Ovary (tissue), 9 donors: ENCODE data around the gene CD4. TPM values are rescaled to one million over a fixed set of nuclear protein-coding genes. Genes with fewer than 3 reads are reported as not detected.

Experiments
- DNase-seq, 5 donors: peaks; one replicate each; pipeline ENCODE4 v3.0.0-alpha.2; 2019 to 2020
- H3K27ac ChIP-seq, 2 donors: fragments of 200-600 bp; one replicate each; pipeline versions ENCODE4 v1.5.1 to v1.8.0; 2019 to 2022
- H3K27me3 ChIP-seq: fragments of 200-600 bp; one replicate; pipeline ENCODE4 v1.8.0; 2022
- H3K36me3 ChIP-seq: fragments of 200-600 bp; sonication (generic); one replicate; pipeline ENCODE4 v1.5.1; 2019
- H3K4me1 ChIP-seq: one replicate; pipeline ENCODE4 v1.8.1; 2013; ENCODE audit warnings: mild to moderate bottlenecking, moderate library complexity; ENCODE audit not compliant: insufficient read depth
- H3K4me3 ChIP-seq: fragments of 200-600 bp; sonication (generic); one replicate; pipeline ENCODE4 v1.5.1; 2017
- H3K9me3 ChIP-seq, 2 donors: fragments of 200-600 bp in 1 of 2; sonication (generic) in 1 of 2; one replicate each; pipeline versions ENCODE4 v1.5.1 to v1.8.1; 2013 to 2019; ENCODE audit warnings: mild to moderate bottlenecking in 1 of 2, moderate library complexity in 1 of 2
- EP300 ChIP-seq: sonication (generic); formaldehyde crosslinking; IDR thresholded peaks from one replicate; pipeline ENCODE4 v1.6.1; 2017; ENCODE audit warnings: antibody characterized with exemption
- POLR2A ChIP-seq: fragments of 450-650 bp; IDR thresholded peaks from one replicate; pipeline ENCODE4 v1.6.1; 2017; ENCODE audit warnings: antibody characterized with exemption, mild to moderate bottlenecking, moderate library complexity
- WGBS, 3 donors: extraction: QIAGEN DNeasy Blood & Tissue Kit in 1 of 3; methylation state at CpG; one replicate each; pipeline versions ENCODE4 v1.1.5 to v1.1.7; 2013 to 2017; 5-methylcytosine and 5-hydroxymethylcytosine counted together
- intact Hi-C, 4 donors: fragments of 100-400 bp; cut with DNase I; formaldehyde crosslinking; loops; one replicate each; pipeline versions ENCODE4 v1.11.0 to v1.15.1; 2022 to 2023
- polyA plus RNA-seq, 2 donors: library from polyadenylated mRNA; stranded (reverse); fragments of 200-250 nt in 1 of 2; fragments of 350-450 nt in 1 of 2; fragmentation: Illumina TruSeq in 1 of 2; extraction: RNeasy Lipid Tissue Mini Kit (QIAGEN cat#74804) in 1 of 2; gene quantifications; one replicate each; pipeline ENCODE4 v1.2.3, GENCODE V29; 2013 to 2014
- total RNA-seq, 7 donors: library from RNA; depleted of rRNA in 2 of 7; stranded (reverse); fragments of >200 nt in 2 of 7; fragmentation: NEBNext Ultra II Directional in 3 of 7; extraction: Animal tissue kit (Norgen Biotek cat#: 25700) in 3 of 7; gene quantifications; one replicate each; pipeline versions ENCODE4 v1.1.0 to v1.2.4, GENCODE V29; 2016 to 2023
- TF ChIP-seq, protein P1 (sequence below), 3 donors: fragments of 450-650 bp in 2 of 3; fragments of 200-600 bp in 1 of 3; IDR thresholded peaks; one replicate each; pipeline versions ENCODE4 v1.5.1 to v1.8.0; 2016 to 2022; ENCODE audit warnings: antibody characterized with exemption in 3 of 3, mild to moderate bottlenecking in 1 of 3
- donor health status: DM: no; HTN: no; CAD: no; lungs with moderate emphysema.
- donor health status: DM: no; HTN: no; CAD: no.
- donor health status: Bipolar disorder and iron deficiency.
- donor health status: DM: yes; HTN: yes; CAD: no.
- donor health status: DM: no; HTN: no; CAD: no.
- donor health status: DM: yes; HTN: yes; CAD: no.

CD4 gene
- total and polyA plus RNA-seq, 9 donors, result 2.1 to 40.2 (median 10.3) TPM

DNA sequence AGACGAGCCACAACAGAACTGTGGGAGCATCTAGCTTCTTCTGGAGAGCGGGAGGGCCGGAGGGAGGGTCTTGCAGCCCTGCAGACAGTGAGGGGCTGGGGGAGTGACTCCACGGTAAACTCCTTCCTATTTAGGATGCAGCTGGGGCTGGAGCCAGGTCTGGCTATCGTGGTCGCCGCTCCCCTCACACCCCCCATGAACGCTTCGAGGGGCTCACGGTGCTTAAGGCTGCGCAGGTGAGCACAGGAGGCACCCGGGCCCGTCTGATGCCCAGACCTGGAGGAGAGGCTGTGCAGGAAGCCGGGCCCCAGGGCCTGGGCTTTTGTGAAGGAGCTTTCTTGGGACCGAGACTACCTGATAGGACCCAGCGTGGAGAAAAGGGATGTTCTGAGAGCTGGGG lies 47.5 kb downstream of the CD4 start:
- Histone ChIP-seq H3K4me3 (no peak overlapping the region), H3K36me3 (no peaks in the 10 kb centered on the region), H3K27ac (no peak overlapping the region), H3K27me3 (no peaks in the 10 kb centered on the region), H3K9me3 (no peaks in the 10 kb centered on the region), H3K4me1 (no peaks in the 10 kb centered on the region)
- intact Hi-C loops, result no loop called here
- DNase-seq, result no peak
- WGBS, 3 donors, result 76 to 84% (median 83%) methylated on average over 16 of the region's 16 CpGs
- TF ChIP-seq EP300 (no peak), POLR2A (no peak)
- TF ChIP-seq, protein P1, sequence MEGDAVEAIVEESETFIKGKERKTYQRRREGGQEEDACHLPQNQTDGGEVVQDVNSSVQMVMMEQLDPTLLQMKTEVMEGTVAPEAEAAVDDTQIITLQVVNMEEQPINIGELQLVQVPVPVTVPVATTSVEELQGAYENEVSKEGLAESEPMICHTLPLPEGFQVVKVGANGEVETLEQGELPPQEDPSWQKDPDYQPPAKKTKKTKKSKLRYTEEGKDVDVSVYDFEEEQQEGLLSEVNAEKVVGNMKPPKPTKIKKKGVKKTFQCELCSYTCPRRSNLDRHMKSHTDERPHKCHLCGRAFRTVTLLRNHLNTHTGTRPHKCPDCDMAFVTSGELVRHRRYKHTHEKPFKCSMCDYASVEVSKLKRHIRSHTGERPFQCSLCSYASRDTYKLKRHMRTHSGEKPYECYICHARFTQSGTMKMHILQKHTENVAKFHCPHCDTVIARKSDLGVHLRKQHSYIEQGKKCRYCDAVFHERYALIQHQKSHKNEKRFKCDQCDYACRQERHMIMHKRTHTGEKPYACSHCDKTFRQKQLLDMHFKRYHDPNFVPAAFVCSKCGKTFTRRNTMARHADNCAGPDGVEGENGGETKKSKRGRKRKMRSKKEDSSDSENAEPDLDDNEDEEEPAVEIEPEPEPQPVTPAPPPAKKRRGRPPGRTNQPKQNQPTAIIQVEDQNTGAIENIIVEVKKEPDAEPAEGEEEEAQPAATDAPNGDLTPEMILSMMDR (IDR thresholded peaks at IDR 0.05), result no peak

DNA sequence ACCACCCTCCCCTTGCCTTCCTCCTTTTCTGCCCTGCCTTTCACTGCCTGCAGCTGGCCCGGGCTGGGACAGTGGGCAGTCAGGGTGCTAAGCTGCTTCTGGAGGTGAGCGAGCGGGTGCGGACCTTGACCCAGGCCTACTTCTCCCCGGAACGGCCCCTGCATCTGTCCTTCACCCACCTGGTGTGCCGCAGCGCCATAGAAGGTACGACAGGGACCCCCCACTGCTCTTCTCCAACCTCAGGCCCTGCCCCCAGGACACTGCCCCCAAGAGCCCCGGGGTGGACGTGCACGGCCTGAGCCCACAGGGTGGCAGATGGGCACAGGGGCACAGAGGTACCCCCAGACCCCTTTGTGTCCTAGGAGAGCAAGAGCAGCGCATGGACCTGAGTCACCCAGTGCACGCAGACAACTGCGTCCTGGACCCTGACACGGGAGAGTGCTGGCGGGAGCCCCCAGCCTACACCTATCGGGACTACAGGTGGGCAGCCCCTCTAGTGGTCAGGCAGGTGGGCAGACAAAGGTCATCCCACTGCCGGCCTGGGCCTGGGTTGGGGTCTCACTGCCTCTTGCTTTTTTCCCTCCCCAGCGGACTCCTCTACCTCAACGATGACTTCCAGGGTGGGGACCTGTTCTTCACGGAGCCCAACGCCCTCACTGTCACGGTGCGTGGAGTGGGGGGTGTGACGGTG lies 48.2 kb downstream of the CD4 start:
- no peaks in the 10 kb centered on the region for H3K27me3 ChIP-seq
- no peaks in the 10 kb centered on the region for H3K4me1 ChIP-seq
- TF ChIP-seq POLR2A, result no peak
- TF ChIP-seq EP300, result no peak
- TF ChIP-seq, protein P1 (IDR thresholded peaks at IDR 0.05), result no peak
- no peaks in the 10 kb centered on the region for H3K36me3 ChIP-seq
- no peak overlapping the region for H3K4me3 ChIP-seq
- intact Hi-C loops, result no loop called here
- no peak overlapping the region for H3K27ac ChIP-seq
- H3K9me3 ChIP-seq, result no peaks in the 10 kb centered on the region
- 85 to 86% (median 86%) methylated on average over 26 of the region's 26 CpGs for WGBS, 3 donors
- DNase-seq, result no peak

DNA sequence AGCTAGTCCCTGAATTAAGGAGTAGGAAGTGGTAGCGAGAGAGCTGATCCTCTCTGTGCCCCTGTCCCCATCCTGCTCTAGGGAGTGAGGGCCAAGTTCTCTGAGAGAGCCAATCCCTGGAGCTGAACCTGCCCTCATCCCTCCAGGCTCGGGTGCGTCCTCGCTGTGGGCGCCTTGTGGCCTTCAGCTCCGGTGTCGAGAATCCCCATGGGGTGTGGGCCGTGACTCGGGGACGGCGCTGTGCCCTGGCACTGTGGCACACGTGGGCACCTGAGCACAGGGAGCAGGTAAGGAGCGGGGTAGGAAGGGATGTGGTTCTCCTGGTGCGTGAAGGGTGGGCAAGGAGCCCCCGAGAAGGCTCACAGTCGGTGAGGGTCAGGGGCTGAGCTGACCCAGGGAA lies 49.5 kb downstream of the CD4 start:
- intact Hi-C loops, result no loop called here
- H3K36me3 ChIP-seq, result no peaks in the 10 kb centered on the region
- DNase-seq, result no peak
- no peaks in the 10 kb centered on the region for H3K27me3 ChIP-seq
- TF ChIP-seq EP300, result no peak
- no peak for TF ChIP-seq POLR2A
- TF ChIP-seq, protein P1 (IDR thresholded peaks at IDR 0.05), result no peak
- H3K9me3 ChIP-seq, result no peaks in the 10 kb centered on the region
- H3K27ac ChIP-seq, result no peak overlapping the region
- H3K4me3 ChIP-seq, result no peak overlapping the region
- H3K4me1 ChIP-seq, result no peaks in the 10 kb centered on the region
- 84 to 89% (median 85%) methylated on average over 16 of the region's 16 CpGs for WGBS, 3 donors

DNA sequence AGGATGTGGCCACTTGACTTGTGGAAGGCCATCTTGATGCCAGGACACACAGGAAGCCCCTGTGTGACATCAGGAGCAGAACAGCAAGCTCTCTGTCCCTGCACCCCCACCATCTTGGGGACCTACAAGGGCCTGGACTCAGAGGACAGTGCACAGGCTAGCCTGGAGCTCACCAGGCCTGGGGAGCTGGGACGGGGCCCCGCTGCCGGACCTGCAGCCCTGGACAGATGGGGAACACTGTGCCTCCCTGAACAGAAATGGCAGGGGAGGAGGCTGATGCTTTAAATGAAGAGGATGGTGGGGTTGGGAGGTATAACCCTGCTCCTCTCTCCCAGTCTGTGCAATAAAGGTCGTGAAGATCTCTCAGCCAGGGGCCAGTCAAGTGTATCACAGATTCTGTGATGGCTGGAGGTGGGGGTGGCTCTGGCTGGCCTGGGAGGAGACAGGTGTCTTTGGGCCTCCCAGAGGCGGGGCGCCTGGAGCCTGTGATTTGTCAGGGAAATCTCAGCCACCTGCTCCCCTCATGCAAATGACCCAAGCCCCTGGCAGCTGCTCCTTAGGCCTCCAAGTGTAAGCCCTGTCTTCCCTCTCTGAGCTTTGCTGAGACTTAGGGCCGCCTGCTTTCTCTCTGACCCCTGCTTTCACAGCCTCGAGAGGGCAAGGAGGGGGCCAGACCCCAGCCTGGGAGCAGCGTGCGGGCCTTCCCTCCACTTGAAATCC lies 50.3 kb downstream of the CD4 start:
- no peak for DNase-seq
- no peak overlapping the region for H3K4me3 ChIP-seq
- 72 to 78% (median 73%) methylated on average over 10 of the region's 10 CpGs for WGBS, 3 donors
- no peaks in the 10 kb centered on the region for H3K4me1 ChIP-seq
- no peaks in the 10 kb centered on the region for H3K9me3 ChIP-seq
- H3K27ac ChIP-seq, result no peak overlapping the region
- intact Hi-C loops, result no loop called here
- H3K36me3 ChIP-seq, result no peaks in the 10 kb centered on the region
- H3K27me3 ChIP-seq, result no peaks in the 10 kb centered on the region
- TF ChIP-seq EP300 (no peak), POLR2A (no peak)
- TF ChIP-seq, protein P1 (IDR thresholded peaks at IDR 0.05), result no peak
